IMR-90 (cell line): Measurements from ENCODE around the gene MT1E. TPM values are rescaled to one million over a fixed set of nuclear protein-coding genes. Genes with fewer than 3 reads are reported as not detected.

Experiments
- ATAC-seq: fragments of 200-7000 bp; cut with Tn5 transposase; 2 replicates; pipeline ENCODE4 v1.9.1; 2020; ENCODE audit warnings: low read depth, mild to moderate bottlenecking, moderate library complexity
- BruUV-seq: library from RNA; stranded (reverse); fragments of 400-500 nt; replicated peaks from 2 replicates; lab custom pipeline; 2021; lab: Mats Ljungman, UMichigan
- CTCF ChIA-PET: fragments of 300-600 bp; formaldehyde crosslinking; extraction: SDS; loops from one replicate; lab custom pipeline; 2021; ENCODE audit warnings: antibody characterized with exemption; lab: Yijun Ruan, JAX
- POLR2A ChIA-PET: fragments of 300-600 bp; sonication (Branson Sonifier 250); formaldehyde crosslinking; loops from one replicate; lab custom pipeline; 2022; ENCODE audit warnings: antibody characterized with exemption; ENCODE audit not compliant: unreplicated experiment; lab: Charles Lee
- DNase-seq: peaks from one replicate; pipeline ENCODE4 v3.0.0; 2013
- H2AFZ ChIP-seq: replicated peaks from 2 replicates; pipeline ENCODE3; 2013; ENCODE audit warnings: low read length, mild to moderate bottlenecking; ENCODE audit not compliant: poor library complexity
- H2AK5ac ChIP-seq: 2 replicates; pipeline ENCODE4 v1.6.1; 2013; ENCODE audit warnings: low read depth, low read length, inconsistent platforms
- H2AK9ac ChIP-seq: replicated peaks from 2 replicates; pipeline ENCODE3; 2013; ENCODE audit warnings: mild to moderate bottlenecking, low read depth, low read length, moderate library complexity; ENCODE audit not compliant: poor library complexity
- H2BK120ac ChIP-seq: 2 replicates; pipeline ENCODE4 v1.6.1; 2013; ENCODE audit warnings: low read depth, low read length, inconsistent platforms
- H2BK15ac ChIP-seq: 3 replicates; pipeline ENCODE4 v1.6.1; 2013; ENCODE audit warnings: low read depth, low read length, inconsistent platforms
- H2BK20ac ChIP-seq: 2 replicates; pipeline ENCODE4 v1.6.1; 2013; ENCODE audit warnings: low read depth, mild to moderate bottlenecking, inconsistent platforms, low read length, moderate library complexity
- H2BK5ac ChIP-seq: 2 replicates; pipeline ENCODE4 v1.6.1; 2013; ENCODE audit warnings: mild to moderate bottlenecking, low read depth, low read length, inconsistent platforms; ENCODE audit not compliant: poor library complexity, severe bottlenecking
- H3K14ac ChIP-seq: replicated peaks from 2 replicates; pipeline ENCODE4 v1.6.1; 2013; ENCODE audit warnings: low read depth, low read length, inconsistent platforms
- H3K18ac ChIP-seq: 2 replicates; pipeline ENCODE4 v1.6.1; 2013; ENCODE audit warnings: low read depth, low read length, control low read depth
- H3K23ac ChIP-seq: 2 replicates; pipeline ENCODE4 v1.6.1; 2013; ENCODE audit warnings: low read depth, low read length, inconsistent platforms
- H3K27ac ChIP-seq: 2 replicates; pipeline ENCODE4 v1.5.1; 2013; ENCODE audit warnings: mild to moderate bottlenecking, control low read depth, low read length; ENCODE audit not compliant: insufficient read depth
- H3K27me3 ChIP-seq: 2 replicates; pipeline ENCODE4 v1.6.1; 2013; ENCODE audit warnings: low read length; ENCODE audit not compliant: control insufficient read depth, insufficient read depth
- H3K36me3 ChIP-seq: 2 replicates; pipeline ENCODE4 v1.6.1; 2013; ENCODE audit warnings: low read length, mixed read lengths; ENCODE audit not compliant: control insufficient read depth, insufficient read depth
- H3K4ac ChIP-seq: 2 replicates; pipeline ENCODE4 v1.6.1; 2013; ENCODE audit warnings: low read depth, low read length, inconsistent platforms
- H3K4me1 ChIP-seq: 2 replicates; pipeline ENCODE4 v1.6.1; 2013; ENCODE audit warnings: low read length, mixed read lengths; ENCODE audit not compliant: control insufficient read depth, insufficient read depth
- H3K4me2 ChIP-seq: 2 replicates; pipeline ENCODE4 v1.6.1; 2013; ENCODE audit warnings: low read depth, mild to moderate bottlenecking, control low read depth, low read length, moderate library complexity
- H3K4me3 ChIP-seq: 2 replicates; pipeline ENCODE4 v1.5.1; 2013; ENCODE audit warnings: low read depth, mild to moderate bottlenecking, control low read depth, low read length, moderate library complexity; ENCODE audit not compliant: insufficient read depth
- H3K56ac ChIP-seq: 2 replicates; pipeline ENCODE4 v1.6.1; 2013; ENCODE audit warnings: low read length, inconsistent platforms; ENCODE audit not compliant: insufficient read depth; ENCODE audit errors: extremely low read depth
- H3K79me1 ChIP-seq, 2 experiments: 2 replicates each; pipeline ENCODE4 v1.6.1; 2013; ENCODE audit warnings: low read length in 2 of 2, inconsistent platforms in 1 of 2, low read depth in 1 of 2
- H3K9ac ChIP-seq: 2 replicates; pipeline ENCODE4 v1.6.1; 2013; ENCODE audit warnings: low read depth, low read length, control low read depth
- H3K9me1 ChIP-seq: 2 replicates; pipeline ENCODE4 v1.6.1; 2013; ENCODE audit warnings: low read length, inconsistent platforms; ENCODE audit not compliant: insufficient read depth
- H3K9me3 ChIP-seq: 2 replicates; pipeline ENCODE4 v1.6.1; 2013; ENCODE audit warnings: low read length; ENCODE audit not compliant: control insufficient read depth, insufficient read depth
- H4K20me1 ChIP-seq: 2 replicates; pipeline ENCODE4 v1.6.1; 2013; ENCODE audit warnings: low read length, inconsistent platforms; ENCODE audit not compliant: insufficient read depth
- H4K5ac ChIP-seq: 2 replicates; pipeline ENCODE4 v1.6.1; 2013; ENCODE audit warnings: mild to moderate bottlenecking, low read depth, low read length, control low read depth
- H4K8ac ChIP-seq, 2 experiments: 2 replicates each; pipeline ENCODE4 v1.6.1; 2013; ENCODE audit warnings: low read depth in 2 of 2, low read length in 2 of 2, control low read depth in 1 of 2, inconsistent platforms in 1 of 2
- H4K91ac ChIP-seq: 2 replicates; pipeline ENCODE4 v1.6.1; 2013; ENCODE audit warnings: low read depth, low read length, inconsistent platforms; ENCODE audit not compliant: insufficient read depth
- NFE2L2 ChIP-seq: fragments of 150-350 bp; IDR thresholded peaks from 2 replicates; pipeline ENCODE4 v1.6.1; 2016; ENCODE audit warnings: low read depth, mild to moderate bottlenecking, low read length
- RFX5 ChIP-seq: IDR thresholded peaks from 2 replicates; pipeline ENCODE4 v1.8.0; 2012; ENCODE audit warnings: low read depth, mild to moderate bottlenecking, low read length, moderate library complexity
- WGBS, 2 experiments: methylation state at CpG; one replicate each; pipeline versions ENCODE4 v1.1.5 to v1.1.7; 2013; ENCODE audit warnings: missing lambda C conversion rate in 2 of 2; ENCODE audit not compliant: insufficient read length in 1 of 2; ENCODE audit errors: extremely low coverage in 2 of 2; 5-methylcytosine and 5-hydroxymethylcytosine counted together
- dilution Hi-C: fragments of 300-500 bp; cut with HindIII; formaldehyde crosslinking; loops from one replicate; pipeline ENCODE4 v1.14.3; 2018; ENCODE audit warnings: low sequenced_read_pairs; ENCODE audit not compliant: unreplicated experiment
- in situ Hi-C: fragments of 300-500 bp; cut with MboI; formaldehyde crosslinking; loops from 3 replicates; pipeline ENCODE4 v1.14.3; 2019; ENCODE audit warnings: low sequenced_read_pairs, inconsistent platforms, mixed read lengths
- intact Hi-C: fragments of 100-400 bp; cut with micrococcal nuclease; formaldehyde crosslinking; loops from 2 replicates; pipeline ENCODE4 v1.10.0; 2022
- polyA plus RNA-seq, 3 experiments: library from polyadenylated mRNA; depleted of rRNA; stranded (reverse); fragments of >200 nt; gene quantifications; 2 replicates each; pipeline ENCODE4 v1.2.3, GENCODE V29; 2012; ENCODE audit warnings: low replicate concordance in 1 of 3
- total RNA-seq: library from RNA; depleted of rRNA; stranded (reverse); fragments of >200 nt; gene quantifications from 2 replicates; pipeline ENCODE4 v1.2.3, GENCODE V29; 2012

MT1E gene
- total and polyA plus RNA-seq, 2 of the 4 experiments (the other 2 are of a cell fraction): 137 to 821 TPM

- no peak for TF ChIP-seq NFE2L2
Observed at GRCh38 chr16:56610017-56610608, 15.5 kb upstream of the MT1E start (continued).

GRCh38 chr16:56610609-56611111 is 14.9 kb upstream of the MT1E start:
- no CpG with 5 or more reads among the region's 2 CpGs for WGBS, 2 experiments
- Histone ChIP-seq H3K23ac (peak overlapping the region; percentile 89), H3K9ac (peak overlapping the region; percentile 28), H3K36me3 (no peaks in the 10 kb centered on the region), H3K18ac (peak overlapping the region; percentile 90), H2BK5ac (peak overlapping the region; percentile 98), H3K14ac (peak overlapping the region; percentile 83), H4K20me1 (peaks cover 11% of the 10 kb centered on the region), H4K5ac (peak overlapping the region; percentile 88), H3K27me3 (no peaks in the 10 kb centered on the region), H4K91ac (peak overlapping the region; percentile 90), H2BK20ac (peak overlapping the region; percentile 71), H2BK15ac (peak overlapping the region; percentile 55), H3K27ac (peak overlapping the region; percentile 70), H3K4me3 (peak overlapping the region; percentile 35; the same call in 1 of the 2 replicates), H4K8ac (peak overlapping the region; percentile 37 to 81), H3K79me1 (peaks cover 2 to 51% of the 10 kb centered on the region in 2 experiments; a peak in 3 of 4 replicates), H2AK9ac (peak overlapping the region; percentile 21), H2BK120ac (peak overlapping the region; percentile 96), H3K56ac (peak overlapping the region; percentile 73), H3K9me1 (peaks cover 20% of the 10 kb centered on the region), H2AK5ac (peak overlapping the region; percentile 73), H3K4ac (peak overlapping the region; percentile 82), H3K4me2 (peak overlapping the region; percentile 78), H3K9me3 (no peaks in the 10 kb centered on the region), H3K4me1 (peaks cover 36% of the 10 kb centered on the region), H2AFZ (peak overlapping the region; percentile 52)
- CTCF ChIA-PET: interaction anchor here (1.6 kb wide), 1 partner anchor 10 kb away, joined by 4 read pairs; no protein-coding TSS in a partner anchor
- intact Hi-C loops: no loop called here
- POLR2A ChIA-PET: no interaction called here
- no peak for TF ChIP-seq RFX5
- DNase-seq (peak; percentile 71), ATAC-seq (no peak)
- in situ Hi-C loops: no loop called here
- dilution Hi-C loops: no loop called here
- BruUV-seq: no TSS peak
